Mesothelial cell of epicardium (in vitro differentiated cells): ENCODE measurements around the gene GPATCH1. TPM values are rescaled to one million over a fixed set of nuclear protein-coding genes. Genes with fewer than 3 reads are reported as not detected.
A peak's percentile ranks its signal among the peaks of the same experiment; 100 is the strongest.

Source experiments
- DNase-seq, 2 experiments: peaks; one replicate each; pipeline ENCODE4 v3.0.0; 2021; ENCODE audit warnings: low spot score in 2 of 2; ENCODE audit not compliant: unreplicated experiment in 2 of 2
- H3K27ac Mint-ChIP-seq: 2 replicates; pipeline ENCODE4 v1.8.0; 2021; ENCODE audit warnings: mixed read lengths
- H3K27me3 Mint-ChIP-seq: 2 replicates; pipeline ENCODE4 v1.8.0; 2021; ENCODE audit warnings: low read depth, mixed read lengths
- H3K36me3 Mint-ChIP-seq: 2 replicates; pipeline ENCODE4 v1.8.0; 2021; ENCODE audit warnings: mixed read lengths
- H3K4me1 Mint-ChIP-seq: 2 replicates; pipeline ENCODE4 v1.8.0; 2021; ENCODE audit warnings: mixed read lengths
- H3K4me3 Mint-ChIP-seq: 2 replicates; pipeline ENCODE4 v1.8.0; 2021; ENCODE audit warnings: mild to moderate bottlenecking, moderate library complexity, mixed read lengths
- H3K9me3 Mint-ChIP-seq: 2 replicates; pipeline ENCODE4 v1.8.0; 2021; ENCODE audit warnings: mixed read lengths
- total RNA-seq: library from RNA; stranded (reverse); gene quantifications from 3 replicates; pipeline ENCODE4 v1.2.1, GENCODE V29; 2021
- TF ChIP-seq, protein P1 (sequence below): fragments of 200-600 bp; sonication (generic); IDR thresholded peaks from one replicate; pipeline ENCODE4 v1.5.0; 2021; ENCODE audit warnings: antibody characterized with exemption; ENCODE audit not compliant: unreplicated experiment

Gene GPATCH1
- total RNA-seq, 1 donor from 2014 or later = 13.5 TPM

DNA sequence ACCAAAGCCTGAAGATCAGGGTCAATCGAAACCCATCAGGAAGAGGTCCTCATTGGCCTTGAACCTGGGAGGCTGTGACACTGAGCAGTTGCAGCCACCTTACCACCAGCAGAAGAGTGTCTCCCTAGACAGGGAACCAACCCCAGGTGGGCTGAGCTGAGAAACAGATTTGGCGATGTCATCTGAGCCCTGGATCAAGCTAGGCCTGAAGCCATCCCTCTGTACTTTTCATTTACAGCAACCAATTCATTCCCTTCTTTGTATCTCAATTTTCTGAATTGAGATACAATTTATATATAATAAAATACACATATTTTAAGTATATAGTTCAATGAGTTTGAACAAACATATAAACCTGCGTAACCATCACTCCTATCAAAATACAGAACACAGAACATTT lies 30.9 kb upstream of the GPATCH1 start:
- H3K27me3 Mint-ChIP-seq = no peaks in the 10 kb centered on the region
- TF ChIP-seq, protein P1, sequence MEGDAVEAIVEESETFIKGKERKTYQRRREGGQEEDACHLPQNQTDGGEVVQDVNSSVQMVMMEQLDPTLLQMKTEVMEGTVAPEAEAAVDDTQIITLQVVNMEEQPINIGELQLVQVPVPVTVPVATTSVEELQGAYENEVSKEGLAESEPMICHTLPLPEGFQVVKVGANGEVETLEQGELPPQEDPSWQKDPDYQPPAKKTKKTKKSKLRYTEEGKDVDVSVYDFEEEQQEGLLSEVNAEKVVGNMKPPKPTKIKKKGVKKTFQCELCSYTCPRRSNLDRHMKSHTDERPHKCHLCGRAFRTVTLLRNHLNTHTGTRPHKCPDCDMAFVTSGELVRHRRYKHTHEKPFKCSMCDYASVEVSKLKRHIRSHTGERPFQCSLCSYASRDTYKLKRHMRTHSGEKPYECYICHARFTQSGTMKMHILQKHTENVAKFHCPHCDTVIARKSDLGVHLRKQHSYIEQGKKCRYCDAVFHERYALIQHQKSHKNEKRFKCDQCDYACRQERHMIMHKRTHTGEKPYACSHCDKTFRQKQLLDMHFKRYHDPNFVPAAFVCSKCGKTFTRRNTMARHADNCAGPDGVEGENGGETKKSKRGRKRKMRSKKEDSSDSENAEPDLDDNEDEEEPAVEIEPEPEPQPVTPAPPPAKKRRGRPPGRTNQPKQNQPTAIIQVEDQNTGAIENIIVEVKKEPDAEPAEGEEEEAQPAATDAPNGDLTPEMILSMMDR = no peak
- DNase-seq = no peak
- peaks cover 30% of the 10 kb centered on the region for H3K4me1 Mint-ChIP-seq
- H3K27ac Mint-ChIP-seq = no peak overlapping the region
- no peak overlapping the region for H3K4me3 Mint-ChIP-seq
- H3K9me3 Mint-ChIP-seq = no peaks in the 10 kb centered on the region
- H3K36me3 Mint-ChIP-seq = peaks cover 4% of the 10 kb centered on the region

DNA sequence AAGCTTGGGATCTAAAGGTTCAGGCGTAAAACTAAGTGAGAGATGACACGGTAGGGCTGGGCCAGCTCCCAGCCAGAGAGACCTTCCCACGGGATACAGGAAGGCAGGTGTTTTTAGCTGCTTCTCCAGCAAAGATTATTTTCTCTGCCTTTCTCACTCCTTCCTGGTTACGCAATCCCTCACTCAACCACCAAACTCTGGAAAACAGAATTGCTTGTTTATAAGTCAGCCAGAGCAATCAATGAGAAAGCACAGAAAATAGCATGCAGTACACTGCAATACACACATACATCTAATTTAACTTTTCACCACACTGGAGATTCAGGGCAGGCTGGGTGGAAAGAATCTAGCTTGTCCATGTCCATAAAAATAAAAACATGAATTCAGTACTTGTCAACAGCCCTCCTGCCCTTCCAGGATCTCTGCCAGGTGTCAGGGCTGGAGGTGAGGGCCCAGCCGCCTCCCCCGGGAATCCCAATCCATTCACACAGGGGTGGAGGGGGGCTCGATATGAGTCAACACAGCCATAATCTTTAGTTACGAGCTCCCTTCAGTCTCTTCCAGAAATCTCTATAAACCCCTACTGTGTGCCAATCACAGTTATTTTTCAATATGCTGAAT lies 28.5 kb upstream of the GPATCH1 start:
- Mint-ChIP-seq H3K9me3 (no peaks in the 10 kb centered on the region), H3K27me3 (no peaks in the 10 kb centered on the region), H3K4me1 (peaks cover 27% of the 10 kb centered on the region), H3K36me3 (no peaks in the 10 kb centered on the region), H3K27ac (peak overlapping the region; percentile 95), H3K4me3 (no peak overlapping the region)
- TF ChIP-seq, protein P1 = no peak
- DNase-seq = no peak

DNA sequence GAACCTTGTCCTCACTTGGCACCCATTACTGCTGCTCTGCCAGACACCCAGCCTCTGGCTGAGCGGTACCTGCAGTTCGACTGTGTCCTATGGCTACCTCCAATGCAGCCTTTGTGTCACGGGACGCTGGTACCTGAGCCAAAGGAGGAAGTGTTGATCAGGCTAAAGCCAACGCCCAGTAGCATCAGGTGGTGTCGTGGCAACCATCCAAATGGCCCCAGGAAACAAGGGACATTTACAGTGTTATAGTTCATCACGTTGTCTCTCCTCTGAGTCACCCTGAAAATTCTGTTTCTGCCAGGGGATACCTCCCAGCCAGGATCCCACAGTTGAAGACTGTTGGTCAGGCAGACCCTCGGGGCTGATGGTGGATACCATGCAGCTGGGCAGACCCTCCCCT lies 26.4 kb upstream of the GPATCH1 start:
- peaks cover 13% of the 10 kb centered on the region for H3K4me1 Mint-ChIP-seq
- no peaks in the 10 kb centered on the region for H3K36me3 Mint-ChIP-seq
- no peak for DNase-seq
- TF ChIP-seq, protein P1 = no peak
- no peak overlapping the region for H3K4me3 Mint-ChIP-seq
- no peaks in the 10 kb centered on the region for H3K9me3 Mint-ChIP-seq
- no peak overlapping the region for H3K27ac Mint-ChIP-seq
- H3K27me3 Mint-ChIP-seq = no peaks in the 10 kb centered on the region

GRCh38 chr19:33055718-33056117 lies 25.3 kb upstream of the GPATCH1 start:
- Mint-ChIP-seq H3K4me3 (no peak overlapping the region), H3K36me3 (no peaks in the 10 kb centered on the region), H3K27me3 (no peaks in the 10 kb centered on the region), H3K9me3 (no peaks in the 10 kb centered on the region), H3K27ac (peak overlapping the region; percentile 47), H3K4me1 (peaks cover 12% of the 10 kb centered on the region)
- DNase-seq = no peak
- TF ChIP-seq, protein P1 = no peak

GRCh38 chr19:33060586-33060985 lies 20.4 kb upstream of the GPATCH1 start:
- H3K36me3 Mint-ChIP-seq = no peaks in the 10 kb centered on the region
- H3K27me3 Mint-ChIP-seq = peaks cover 14% of the 10 kb centered on the region
- H3K4me3 Mint-ChIP-seq = no peak overlapping the region
- H3K4me1 Mint-ChIP-seq = peaks cover 13% of the 10 kb centered on the region
- TF ChIP-seq, protein P1 = no peak
- H3K27ac Mint-ChIP-seq = no peak overlapping the region
- no peak for DNase-seq
- no peaks in the 10 kb centered on the region for H3K9me3 Mint-ChIP-seq

DNA sequence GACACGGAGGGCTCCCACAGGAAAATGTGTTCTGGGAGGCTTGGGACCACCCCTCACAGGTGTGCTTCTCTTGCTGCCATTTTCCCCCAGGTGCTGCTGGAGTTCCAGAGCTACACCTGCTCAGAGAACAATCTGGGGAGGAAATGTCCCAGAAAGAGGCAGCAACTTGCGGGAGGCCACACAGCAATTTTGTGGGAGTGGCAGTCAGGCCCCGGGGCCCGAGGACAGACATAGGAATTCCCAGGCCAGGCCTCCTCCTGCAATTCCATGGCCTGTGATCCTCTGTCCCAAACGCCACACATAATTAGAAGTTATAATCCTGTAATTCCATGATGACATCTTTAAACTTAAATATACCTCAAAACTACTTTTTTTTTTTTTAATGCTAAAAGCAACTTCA lies 18.1 kb upstream of the GPATCH1 start:
- Mint-ChIP-seq H3K4me3 (peak overlapping the region; percentile 82), H3K27me3 (peaks cover 20% of the 10 kb centered on the region), H3K27ac (peak overlapping the region; percentile 4), H3K9me3 (no peaks in the 10 kb centered on the region), H3K4me1 (peaks cover 10% of the 10 kb centered on the region), H3K36me3 (no peaks in the 10 kb centered on the region)
- no peak for DNase-seq
- TF ChIP-seq, protein P1 = no peak
